Pancreas (tissue), 10 donors: ENCODE measurements around the gene PPP2R5D. TPM values are rescaled to one million over a fixed set of nuclear protein-coding genes. Genes with fewer than 3 reads are reported as not detected.

Source experiments
- ATAC-seq, 4 donors: fragments of 200-7000 bp; cut with Tn5 transposase; one replicate each; pipeline versions ENCODE4 v1.8.0 to v1.9.1; 2020; ENCODE audit warnings: mild to moderate bottlenecking in 4 of 4, moderate library complexity in 4 of 4
- DNase-seq, 6 donors: peaks; one replicate each; pipeline ENCODE4 v3.0.0-alpha.2; 2020
- FAIRE-seq: peaks from 2 replicates; lab custom pipeline; 2012; peaks lifted over from hg19 to GRCh38; lab: Jason Lieb, UNC
- H3K27ac ChIP-seq, 4 donors: fragments of 200-600 bp; sonication (generic); 1 replicate in 3 of 4; 2 replicates in 1 of 4; pipeline versions ENCODE4 v1.5.0 to v1.8.0; 2020
- H3K27me3 ChIP-seq, 4 donors: fragments of 200-600 bp; one replicate each; pipeline ENCODE4 v1.8.0; 2021
- H3K36me3 ChIP-seq, 3 donors: fragments of 200-600 bp; sonication (generic) in 1 of 3; one replicate each; pipeline versions ENCODE4 v1.5.0 to v1.8.0; 2020 to 2021
- H3K4me1 ChIP-seq, 3 donors: fragments of 200-600 bp; one replicate each; pipeline ENCODE4 v1.8.0; 2021
- H3K4me3 ChIP-seq, 4 donors: fragments of 200-600 bp; sonication (generic) in 2 of 4; one replicate each; pipeline versions ENCODE4 v1.5.0 to v1.8.0; 2020 to 2021
- H3K9me3 ChIP-seq, 4 donors: fragments of 200-600 bp; one replicate each; pipeline ENCODE4 v1.8.0; 2021
- CTCF ChIP-seq, 4 donors: fragments of 200-600 bp; sonication (generic) in 3 of 4; IDR thresholded peaks; one replicate each; pipeline versions ENCODE4 v1.5.0 to v1.8.0; 2021; ENCODE audit warnings: antibody characterized with exemption in 4 of 4
- WGBS, 2 donors: extraction: QIAGEN DNeasy Blood & Tissue Kit; methylation state at CpG; one replicate each; pipeline ENCODE4 v1.1.7; 2013; 5-methylcytosine and 5-hydroxymethylcytosine counted together
- intact Hi-C, 3 donors: fragments of 100-400 bp; cut with DNase I; formaldehyde crosslinking; loops; one replicate each; pipeline versions ENCODE4 v1.11.1 to v1.14.2; 2022
- polyA plus RNA-seq, 2 donors: library from polyadenylated mRNA; stranded (reverse); fragments of 200-250 nt; gene quantifications; one replicate each; pipeline ENCODE4 v1.2.3, GENCODE V29; 2013
- total RNA-seq, 6 donors: library from RNA; stranded (reverse); fragmentation: NEBNext Ultra II Directional in 4 of 6; extraction: Animal tissue kit (Norgen Biotek cat#: 25700) in 4 of 6; gene quantifications; one replicate each; pipeline versions ENCODE4 v1.2.1 to v1.2.4, GENCODE V29; 2021 to 2023
- donor health status: healthy with polysubstance abuse.
- donor health status: DM: no; HTN: no; CAD: no; lungs with moderate emphysema.
- donor health status: DM: no; HTN: no; CAD: no.
- donor health status: control.
- donor health status: control.
- donor health status: Bipolar disorder and iron deficiency.
- donor health status: DM: yes; HTN: yes; CAD: no.
- donor health status: DM: no; HTN: no; CAD: no.
- donor health status: DM: no; HTN: no; CAD: no.
- donor health status: DM: yes; HTN: yes; CAD: no.

The PPP2R5D gene
- total and polyA plus RNA-seq, 8 donors: 9.6 to 18.7 (median 12.6) TPM

- DNase-seq: peak in 4 of 6 donors; percentile 27 to 68 (median 43)
- FAIRE-seq: no peak
- intact Hi-C loops: no loop called here
- H3K36me3 ChIP-seq: peaks cover 0 to 24% (median 0%) of the 10 kb centered on the region in 3 donors
- TF ChIP-seq CTCF (IDR thresholded peaks at IDR 0.05): no peak
- H3K27ac ChIP-seq: peak overlapping the region; percentile 77 to 92 (median 85)
- no peaks in the 10 kb centered on the region for H3K9me3 ChIP-seq
- H3K4me3 ChIP-seq: peak overlapping the region; percentile 46 to 87 (median 69)
- H3K27me3 ChIP-seq: no peaks in the 10 kb centered on the region
- WGBS, 2 donors: 8% methylated on average over 20 to 22 of the region's 22 CpGs
- peak; percentile 33 to 57 (median 48) for ATAC-seq
- peaks cover 3 to 12% (median 7%) of the 10 kb centered on the region in 3 donors for H3K4me1 ChIP-seq
Observed at GRCh38 chr6:43052842-43053544, 68.6 kb downstream of the PPP2R5D start.

GRCh38 chr6:43053545-43054205, 69.3 kb downstream of the PPP2R5D start, which contains the start of gene CUL7:
Gene CUL7, minus strand, starts transcription at chr6:43053851. Its CDS starts 1,063 bp downstream, at chr6:43052788.
- DNase-seq: peak; percentile 90 to 96 (median 94)
- WGBS, 2 donors: 1% methylated on average over 38 to 45 of the region's 45 CpGs
- peak; percentile 93 to 97 (median 95) for ATAC-seq
- TF ChIP-seq CTCF (IDR thresholded peaks at IDR 0.05): no peak
- Histone ChIP-seq H3K9me3 (no peaks in the 10 kb centered on the region), H3K27me3 (no peaks in the 10 kb centered on the region), H3K4me3 (peak within 1 kb of the TSS; percentile 46 to 87 (median 69)), H3K27ac (peak within 1 kb of the TSS; percentile 77 to 92 (median 85)), H3K36me3 (peaks cover 0 to 24% (median 0%) of the 10 kb centered on the region in 3 donors), H3K4me1 (peaks cover 9 to 19% (median 14%) of the 10 kb centered on the region in 3 donors)
- FAIRE-seq: no peak
- intact Hi-C loops: no loop called here

GRCh38 chr6:43054206-43054943, 70.0 kb downstream of the PPP2R5D start:
- no peaks in the 10 kb centered on the region for H3K9me3 ChIP-seq
- peaks cover 0 to 17% (median 0%) of the 10 kb centered on the region in 3 donors for H3K36me3 ChIP-seq
- ATAC-seq: no peak
- 65 to 67% methylated on average over 16 to 17 of the region's 17 CpGs for WGBS, 2 donors
- peak overlapping the region; percentile 77 to 92 (median 85) for H3K27ac ChIP-seq
- no peak for FAIRE-seq
- H3K4me3 ChIP-seq: peak overlapping the region in 3 of 4 donors; percentile 46 to 87 (median 76)
- no peaks in the 10 kb centered on the region for H3K27me3 ChIP-seq
- no peak for TF ChIP-seq CTCF (IDR thresholded peaks at IDR 0.05)
- intact Hi-C loops: no loop called here
- DNase-seq: peak in 2 of 6 donors; percentile 40 to 57
- peaks cover 10 to 21% (median 15%) of the 10 kb centered on the region in 3 donors for H3K4me1 ChIP-seq

- WGBS, 2 donors: 73% methylated on average over 8 of the region's 8 CpGs
- no peak for FAIRE-seq
- Histone ChIP-seq H3K4me1 (peaks cover 16 to 28% (median 24%) of the 10 kb centered on the region in 3 donors), H3K9me3 (no peaks in the 10 kb centered on the region), H3K4me3 (no peak overlapping the region), H3K27me3 (no peaks in the 10 kb centered on the region), H3K36me3 (peaks cover 0 to 11% (median 0%) of the 10 kb centered on the region in 3 donors), H3K27ac (no peak overlapping the region)
- intact Hi-C loops: no loop called here
- ATAC-seq: no peak
- TF ChIP-seq CTCF (IDR thresholded peaks at IDR 0.05): no peak
- no peak for DNase-seq
Observed at GRCh38 chr6:43055966-43056365, 71.6 kb downstream of the PPP2R5D start.
